ENCODE data around the gene LIM2. TPM values are rescaled to one million over a fixed set of nuclear protein-coding genes. Genes with fewer than 3 reads are reported as not detected.

Gene LIM2
- total RNA-seq, 1 donor from 2014 or later = not detected

DNA sequence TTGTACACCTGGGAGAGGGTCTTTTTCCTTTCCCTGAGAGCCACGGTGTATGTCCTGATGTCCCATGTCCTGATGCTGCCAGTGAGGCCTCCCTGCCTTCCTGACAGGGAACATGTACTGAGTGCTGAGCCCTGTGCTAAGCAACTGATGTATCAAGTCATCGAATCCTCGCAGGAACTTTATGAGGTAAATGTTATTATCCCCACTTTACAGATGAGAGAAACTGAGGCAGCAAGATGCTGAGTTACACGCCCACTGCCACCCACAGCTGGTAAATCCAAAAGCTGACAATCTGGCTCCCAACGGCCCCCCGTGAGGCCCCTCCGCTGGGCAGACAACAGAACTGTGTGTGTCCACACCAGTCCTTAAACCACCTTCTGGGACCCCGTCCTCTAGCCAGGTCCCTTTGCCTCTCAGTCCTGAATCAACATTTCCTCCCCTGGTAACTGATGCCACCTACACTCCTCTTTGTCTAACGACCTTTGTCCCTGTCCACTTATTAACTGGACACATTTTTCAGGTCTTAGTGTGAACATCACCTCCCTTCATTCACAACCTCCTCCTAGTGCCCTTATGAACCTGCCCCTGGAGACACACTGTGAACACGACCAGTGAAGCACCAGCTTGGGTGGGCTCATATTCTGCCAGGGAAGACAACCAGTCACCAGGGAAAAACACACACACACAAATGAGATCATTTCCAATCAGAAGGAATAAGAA, 40.4 kb downstream of the LIM2 start:
- no peak for DNase-seq (ENCODE audit: low spot score)
- intact Hi-C loops (cut with DNase I) = loop anchor here (10.0 kb wide), 1 partner anchor 47 kb away; the partner anchor contains the start of gene C19orf84

DNA sequence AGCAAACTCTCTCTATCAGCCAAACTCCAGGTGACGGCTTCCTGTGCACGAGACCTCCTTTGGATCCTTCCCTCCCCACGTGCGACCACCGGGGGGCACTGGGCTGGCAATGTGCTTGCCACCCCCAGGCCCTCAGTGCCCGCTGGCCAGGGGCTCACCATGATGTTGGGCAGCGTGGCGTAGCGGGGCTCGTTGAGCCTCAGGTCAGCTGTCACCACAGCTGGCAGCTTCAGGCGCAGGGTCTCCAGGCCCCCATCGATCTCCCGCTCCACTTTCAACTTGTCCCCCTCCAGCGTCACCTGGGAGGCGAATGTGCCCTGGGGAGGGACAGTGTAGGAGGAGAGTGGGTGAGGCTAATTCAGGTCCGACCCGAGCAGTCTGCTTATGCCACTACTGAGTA, 41.0 kb downstream of the LIM2 start:
- DNase-seq (ENCODE audit: low spot score) = no peak
- intact Hi-C loops (cut with DNase I) = loop anchor here (10.0 kb wide), 1 partner anchor 48 kb away; the partner anchor contains the start of gene C19orf84

DNA sequence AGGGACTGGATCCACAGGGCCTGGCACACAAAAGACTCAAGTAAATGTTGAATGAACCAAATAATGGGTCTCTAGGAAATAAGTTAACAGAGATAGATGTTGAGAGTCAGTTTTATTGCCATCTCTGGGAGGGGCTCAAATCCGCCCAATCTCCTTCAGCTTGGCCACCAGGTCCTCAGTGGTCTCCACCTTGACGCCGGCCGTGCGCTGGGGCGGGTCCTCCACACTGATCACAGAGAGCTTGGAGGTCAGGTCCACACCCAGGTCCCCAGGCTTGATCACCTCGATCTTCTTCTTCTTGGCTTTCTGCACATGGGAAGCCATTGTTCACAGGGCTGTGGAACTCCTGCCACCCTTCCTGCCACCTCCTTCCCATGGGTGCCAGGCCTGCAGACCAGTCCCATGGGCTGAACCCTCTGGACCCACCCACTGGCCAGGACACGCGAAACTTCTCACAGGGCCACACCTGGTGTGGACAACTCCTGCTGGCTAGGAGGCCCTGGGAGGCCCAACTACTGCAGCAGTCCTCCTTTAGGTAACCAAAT, 42.6 kb downstream of the LIM2 start:
- intact Hi-C loops (cut with DNase I) = loop anchor here (10.0 kb wide), 1 partner anchor 50 kb away; the partner anchor contains the start of gene C19orf84
- DNase-seq (ENCODE audit: low spot score) = no peak

DNA sequence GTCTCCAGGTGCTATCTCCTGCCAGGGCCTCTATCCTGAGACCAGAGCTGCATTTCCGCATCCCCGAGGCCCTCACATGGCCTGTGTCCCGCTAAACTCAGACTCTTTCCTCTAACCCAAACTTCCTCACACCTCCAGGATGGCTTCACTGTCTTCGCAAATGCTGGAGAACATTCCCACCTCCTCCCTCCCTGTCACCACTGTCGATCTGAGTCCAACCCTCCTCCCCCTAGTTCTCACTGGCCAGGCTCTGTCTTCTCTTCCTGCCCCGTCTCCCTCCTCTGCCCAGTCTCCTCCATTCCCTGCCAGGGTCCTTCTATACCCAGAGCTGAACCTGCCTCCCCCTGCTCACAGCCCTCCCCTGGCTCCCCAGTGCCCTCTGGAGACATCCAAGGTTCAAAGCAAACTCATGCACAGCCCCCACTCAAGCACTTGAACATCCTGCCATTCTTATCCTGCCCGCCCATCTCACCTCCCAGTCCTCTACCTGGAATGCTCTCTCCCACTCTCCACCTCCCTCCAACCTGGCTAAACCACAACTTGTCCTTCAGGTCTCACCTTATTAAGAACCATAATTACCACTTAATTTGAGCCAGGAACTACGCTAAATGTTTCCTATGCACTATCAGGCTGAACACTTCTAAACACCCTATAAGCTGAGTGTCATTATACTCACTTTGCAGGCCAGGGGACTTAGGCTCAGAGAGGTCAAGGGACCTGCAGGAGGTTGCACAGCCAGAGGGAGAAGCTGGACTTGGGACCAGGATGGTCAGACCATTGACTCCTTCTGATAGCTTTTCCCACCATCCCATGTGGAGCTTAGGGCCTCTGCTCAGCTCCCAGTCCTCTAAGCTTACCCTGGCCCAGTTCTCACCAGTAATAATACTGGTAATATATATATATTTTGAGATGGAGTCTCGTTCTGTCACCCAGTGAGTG, 44.9 kb downstream of the LIM2 start:
- intact Hi-C loops (cut with DNase I) = loop anchor here (10.0 kb wide), 1 partner anchor 52 kb away; the partner anchor contains the start of gene C19orf84

DNA sequence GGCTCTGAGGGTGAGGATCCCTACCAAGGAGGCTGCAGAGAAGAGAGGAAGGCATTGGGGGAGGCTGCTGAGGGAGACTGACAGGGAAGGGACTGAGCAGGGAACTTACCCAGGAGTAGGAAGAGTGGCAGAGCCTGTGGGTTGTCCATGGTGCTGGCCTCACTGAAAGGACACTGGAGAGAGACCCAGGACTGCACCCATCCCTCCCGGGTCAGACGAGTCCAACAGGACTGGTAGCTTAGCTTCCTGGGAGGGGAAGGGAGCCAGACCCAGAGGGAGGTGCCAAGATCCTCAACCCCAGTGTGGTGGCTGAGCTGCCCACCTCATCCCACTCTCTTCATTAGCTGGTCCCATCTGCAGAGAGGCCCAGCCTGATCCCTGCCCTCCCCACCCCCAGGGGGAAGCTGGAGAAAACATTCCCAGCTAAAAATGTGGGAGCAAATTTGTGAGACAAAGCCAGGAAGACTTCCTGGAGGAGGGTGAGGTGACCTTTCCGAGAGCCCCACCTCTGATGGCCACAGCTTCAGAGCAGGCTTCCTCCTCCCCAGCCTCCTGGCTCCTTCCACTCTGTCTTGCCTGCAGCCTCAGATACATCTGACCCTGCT, 45.7 kb downstream of the LIM2 start, which contains the start of gene VSIG10L:
Gene VSIG10L, minus strand, starts transcription at position 164 of the 605 bp plus-strand sequence. Its CDS starts 15 bp downstream, at position 149.
- no peak for DNase-seq (ENCODE audit: low spot score)
- intact Hi-C loops (cut with DNase I) = loop anchor here (2.0 to 10.0 kb wide), 2 partner anchors 25 to 53 kb away; partner anchors contain the start of genes C19orf84 and ETFB

More for the DNA sequence above, 44.9 kb downstream of the LIM2 start:
- DNase-seq (ENCODE audit: low spot score) = no peak

DNA sequence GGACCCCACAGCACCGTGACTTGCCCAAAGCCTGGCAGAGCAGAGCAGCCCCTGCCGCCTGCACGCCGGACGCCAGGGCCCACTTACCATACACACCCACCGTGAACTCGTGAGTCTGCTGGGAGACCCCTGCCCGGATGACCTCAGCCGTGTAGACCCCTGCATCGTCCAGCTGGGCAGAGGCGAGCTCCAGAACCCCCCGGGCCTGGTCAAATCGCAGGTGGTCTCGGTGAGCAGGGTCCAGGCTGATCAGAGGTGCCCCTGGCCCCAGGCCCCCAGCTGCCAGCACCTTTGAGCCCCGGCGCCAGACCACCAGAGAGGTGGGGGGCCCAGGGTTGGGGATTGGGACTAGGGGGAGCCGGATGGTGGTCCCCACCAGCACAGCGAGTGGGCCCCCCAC, 46.7 kb downstream of the LIM2 start:
- intact Hi-C loops (cut with DNase I) = loop anchor here (2.0 to 10.0 kb wide), 2 partner anchors 26 to 54 kb away; partner anchors contain the start of genes C19orf84 and ETFB
- no peak for DNase-seq (ENCODE audit: low spot score)

DNA sequence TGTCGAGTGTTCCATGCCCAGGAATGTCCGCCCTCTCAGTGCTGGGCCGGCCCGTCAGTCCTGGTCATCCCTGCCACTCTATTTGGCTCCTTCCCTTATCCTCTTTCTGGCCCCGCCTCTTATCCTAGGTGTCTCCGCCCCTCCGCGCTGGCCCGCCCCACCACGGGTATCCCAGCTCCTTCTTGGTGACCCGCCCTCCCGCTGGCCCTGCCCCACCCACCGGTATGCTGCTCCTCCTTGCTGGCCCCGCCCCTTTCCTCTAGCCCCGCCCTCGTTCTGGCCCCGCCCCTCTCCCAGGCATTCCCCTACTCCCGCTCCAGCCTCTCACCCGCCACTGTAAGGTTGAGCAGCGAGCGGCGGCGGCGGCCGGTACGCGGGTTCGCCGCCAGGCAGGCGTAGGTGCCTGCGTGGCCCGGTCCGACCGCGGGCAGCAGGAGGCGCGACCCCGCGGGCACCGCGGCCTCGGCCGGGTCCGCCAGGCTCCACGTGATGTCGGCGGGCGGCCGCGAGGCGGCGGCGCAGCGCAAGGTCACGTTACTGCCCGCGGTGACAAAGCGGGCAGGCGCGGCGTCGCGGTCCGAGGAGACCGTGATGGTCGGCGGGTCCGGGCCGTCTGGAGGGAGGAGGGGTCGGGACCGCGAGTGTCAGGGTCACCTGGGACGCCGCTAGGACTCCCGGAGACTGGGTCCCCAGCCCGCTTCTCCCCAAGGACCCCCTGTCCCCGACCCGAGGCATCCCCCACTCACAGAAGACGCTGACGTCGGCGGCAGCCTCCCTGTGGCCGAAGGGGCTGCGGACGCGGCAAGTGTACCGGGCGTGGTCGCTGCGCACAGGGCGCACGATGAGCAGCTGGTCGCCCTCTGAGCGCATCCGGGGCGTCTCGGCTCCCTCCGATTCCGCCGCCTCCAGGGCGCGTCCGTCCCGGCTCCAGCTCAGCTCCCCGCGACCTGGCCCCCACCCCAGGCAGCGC, 47.8 kb downstream of the LIM2 start:
- DNase-seq (ENCODE audit: low spot score) = peak; percentile 99
- intact Hi-C loops (cut with DNase I) = loop anchor here (2.0 to 10.0 kb wide), 3 partner anchors 27 to 97 kb away; partner anchors contain the start of genes C19orf84 and ETFB

DNA sequence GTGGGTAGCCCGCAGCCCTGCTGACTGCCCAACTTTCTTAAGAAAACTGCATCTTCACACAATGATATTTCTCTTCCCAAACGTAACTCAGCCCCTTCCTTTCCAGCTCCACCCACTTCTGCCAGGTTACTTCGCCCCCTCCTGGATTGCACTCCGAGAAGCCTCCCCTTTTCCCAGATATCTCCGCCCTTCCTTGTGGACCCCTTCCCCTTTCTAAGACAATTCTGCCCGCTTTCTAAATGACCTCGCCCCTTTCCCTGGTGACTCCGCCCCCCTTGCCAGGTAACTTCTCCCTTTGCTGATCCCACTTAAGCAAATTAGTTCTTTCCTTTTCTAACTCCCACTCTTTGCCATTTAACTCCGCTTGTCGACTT, 48.5 kb downstream of the LIM2 start:
- DNase-seq (ENCODE audit: low spot score) = no peak
- intact Hi-C loops (cut with DNase I) = loop anchor here (5.0 kb wide), 1 partner anchor 98 kb away; no protein-coding TSS in a partner anchor

DNA sequence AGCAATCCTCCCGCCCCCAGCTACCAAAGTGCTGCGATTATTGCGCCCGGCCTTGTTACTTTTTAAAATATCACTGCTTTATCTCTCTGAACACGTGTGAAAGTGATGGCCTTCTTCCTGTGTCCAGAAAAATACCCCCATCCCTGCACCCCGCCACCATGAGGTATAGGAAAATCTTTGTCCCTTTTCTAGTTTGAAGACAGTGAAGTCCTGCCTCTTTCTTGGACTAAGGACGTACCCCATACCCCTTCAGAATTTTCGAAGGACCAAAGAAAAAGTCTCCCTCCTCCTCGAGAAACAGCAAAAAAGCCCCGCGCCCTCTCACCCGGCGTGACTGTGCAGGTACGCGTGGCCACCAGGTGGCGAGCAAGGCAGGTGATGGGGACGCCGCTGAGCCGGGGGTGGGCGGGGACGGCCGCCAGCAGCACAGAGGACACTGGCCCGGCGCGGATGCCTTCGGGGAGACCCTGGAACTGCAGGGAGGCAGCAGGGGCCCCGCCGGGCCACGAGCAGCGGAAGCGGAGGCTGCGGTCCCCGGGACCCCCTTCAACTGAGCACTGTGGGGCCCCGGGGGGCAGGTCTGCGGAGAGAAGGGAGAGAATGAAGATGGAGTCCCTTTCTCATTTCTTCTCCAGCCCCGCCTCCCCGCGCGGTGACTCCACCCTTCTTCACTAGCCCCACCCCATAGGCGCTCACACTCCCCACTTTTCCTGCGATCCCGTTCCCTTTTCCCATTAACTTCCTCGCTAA, 49.0 kb downstream of the LIM2 start:
- peak; percentile 92 for DNase-seq (ENCODE audit: low spot score)
- intact Hi-C loops (cut with DNase I) = loop anchor here (5.0 kb wide), 1 partner anchor 99 kb away; no protein-coding TSS in a partner anchor

DNA sequence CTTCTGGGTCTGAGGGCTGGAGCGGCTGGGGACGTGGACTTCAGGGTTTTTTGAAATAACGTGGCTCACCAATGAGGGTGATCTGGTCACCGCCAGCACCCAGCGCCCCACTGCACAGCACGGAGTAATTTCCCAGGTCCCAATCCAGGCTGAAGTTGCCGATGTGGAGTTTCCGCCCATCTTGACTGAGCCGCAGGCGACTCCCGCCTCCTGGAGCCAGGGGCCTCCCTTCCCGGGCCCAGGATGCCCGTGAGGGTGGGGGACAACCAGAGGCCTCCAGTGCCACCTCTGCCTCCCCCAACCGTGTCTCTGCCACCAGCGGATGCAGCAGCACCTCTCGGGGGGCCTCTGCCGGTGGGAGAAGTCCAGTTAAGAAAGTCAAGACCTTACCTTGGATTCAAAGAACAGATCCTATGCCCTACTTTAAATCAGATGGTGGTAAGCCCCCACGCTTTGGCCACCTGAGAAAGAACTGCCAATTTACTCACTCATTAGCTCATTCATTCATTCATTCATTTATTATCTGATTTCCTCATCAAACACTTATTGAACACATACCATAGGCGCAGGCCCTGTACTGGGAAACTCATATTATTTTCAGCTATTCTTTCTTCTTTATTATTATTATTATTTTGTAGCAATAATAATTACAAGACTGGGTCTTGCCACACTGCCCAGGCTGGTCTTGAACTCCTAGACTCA, 49.8 kb downstream of the LIM2 start:
- intact Hi-C loops (cut with DNase I) = loop anchor here (5.0 kb wide), 1 partner anchor 99 kb away; no protein-coding TSS in a partner anchor
- no peak for DNase-seq (ENCODE audit: low spot score)

DNA sequence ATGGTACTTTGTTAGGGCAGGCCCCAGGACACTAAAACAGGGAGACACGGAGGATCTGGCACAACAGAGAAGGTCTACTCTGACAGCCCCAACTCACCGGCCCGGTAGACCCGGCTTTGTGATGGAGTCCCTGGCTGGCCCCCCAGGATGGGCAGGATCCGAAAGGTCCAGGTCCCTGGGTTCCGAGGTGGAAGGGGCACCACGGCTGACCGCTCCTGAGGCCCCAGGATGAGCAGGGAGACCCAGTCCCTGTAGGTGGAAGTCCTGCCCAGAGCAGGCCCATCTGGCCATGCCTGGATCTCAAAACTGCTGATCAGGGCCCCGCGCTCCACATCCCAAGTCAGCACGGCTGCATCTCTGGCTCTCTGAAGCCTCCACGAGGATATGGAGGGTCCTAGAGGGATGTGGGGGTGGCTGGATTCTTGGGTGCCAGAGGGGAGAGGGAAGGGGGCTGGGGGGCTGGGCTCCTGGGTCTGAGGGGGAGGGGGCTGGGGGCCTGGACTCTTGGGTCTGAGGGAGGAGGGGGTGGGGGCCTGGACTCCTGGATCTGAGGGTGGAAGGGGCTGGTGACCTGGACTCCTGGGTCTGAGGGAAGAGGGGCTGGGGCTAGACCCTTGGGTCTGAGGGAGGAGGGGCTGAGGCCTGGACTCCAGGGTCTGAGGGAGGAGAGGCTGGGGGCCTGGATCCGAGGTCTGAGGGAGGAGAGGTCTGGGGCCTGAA, 50.5 kb downstream of the LIM2 start:
- intact Hi-C loops (cut with DNase I) = loop anchor here (5.0 kb wide), 1 partner anchor 100 kb away; no protein-coding TSS in a partner anchor
- DNase-seq (ENCODE audit: low spot score) = no peak

DNA sequence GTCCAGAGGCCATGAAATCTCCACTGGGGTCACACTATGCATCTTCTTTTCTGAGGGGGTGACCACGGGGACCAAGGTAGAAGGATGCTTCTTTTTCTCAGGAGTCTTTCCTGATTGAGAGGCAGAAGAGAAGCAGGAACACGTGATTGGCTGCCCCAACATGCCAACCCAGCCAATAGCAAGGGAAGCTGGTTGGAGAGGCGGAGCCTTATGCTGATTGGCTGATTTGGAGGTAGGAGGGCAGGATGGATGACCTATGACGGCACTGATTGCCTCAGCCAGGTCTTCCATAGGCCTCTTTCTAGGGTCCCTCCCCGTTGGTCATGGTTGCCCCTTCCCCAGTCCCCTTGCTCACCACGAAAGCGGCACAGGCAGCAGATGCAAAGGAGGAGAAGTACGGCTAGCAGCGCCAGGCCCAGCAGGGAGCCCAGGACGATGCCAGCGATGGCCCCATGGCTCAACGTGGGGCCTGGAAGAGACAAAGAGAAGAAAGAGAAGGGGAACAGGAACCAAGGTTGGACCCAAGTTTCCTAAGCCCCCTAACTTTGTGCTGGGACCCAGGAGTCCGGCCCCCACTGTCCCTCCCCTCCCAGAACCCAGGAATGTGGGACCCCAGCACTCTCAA, 53.8 kb downstream of the LIM2 start:
- intact Hi-C loops (cut with DNase I) = no loop called here
- DNase-seq (ENCODE audit: low spot score) = no peak

DNA sequence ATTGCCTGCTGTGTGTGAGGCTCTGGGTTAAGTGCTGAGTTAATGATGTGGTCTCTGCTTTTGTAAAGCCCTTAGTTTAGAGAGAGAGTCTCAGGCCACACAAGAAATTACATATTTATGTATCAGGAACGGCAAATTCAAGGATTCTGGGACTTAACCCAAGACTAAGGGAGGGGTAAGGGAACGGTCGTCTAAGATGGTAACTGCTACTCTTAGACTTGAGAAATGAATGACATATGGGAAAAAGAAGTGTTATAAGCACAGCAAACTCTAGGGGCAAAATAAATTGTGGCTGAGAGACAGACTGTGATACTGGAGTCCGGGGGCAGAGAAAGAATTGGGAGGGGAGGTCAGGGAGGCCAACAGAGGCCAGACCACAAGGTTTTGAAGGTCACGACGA, 56.1 kb downstream of the LIM2 start:
- intact Hi-C loops (cut with DNase I) = no loop called here
- no peak for DNase-seq (ENCODE audit: low spot score)

DNA sequence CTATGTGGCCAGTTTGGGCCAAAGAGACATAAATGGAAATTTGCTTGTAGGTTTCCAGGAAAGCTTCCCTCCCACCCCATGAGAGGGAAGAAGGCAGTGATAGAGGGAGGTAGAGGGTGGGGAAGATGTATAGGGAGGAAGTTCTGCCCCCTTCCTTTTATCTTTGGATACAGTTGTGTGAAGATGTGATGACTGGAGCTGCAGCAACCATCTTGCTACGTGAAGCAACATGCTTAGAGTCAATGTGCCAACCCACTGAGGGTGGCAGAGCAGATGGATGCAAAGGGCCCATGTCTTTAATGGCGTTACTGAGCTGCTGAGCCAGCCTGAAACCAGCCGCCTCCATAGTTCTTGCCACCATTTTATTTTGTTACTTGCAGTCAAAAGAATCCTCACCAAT, 56.6 kb downstream of the LIM2 start:
- DNase-seq (ENCODE audit: low spot score) = no peak
- intact Hi-C loops (cut with DNase I) = no loop called here

DNA sequence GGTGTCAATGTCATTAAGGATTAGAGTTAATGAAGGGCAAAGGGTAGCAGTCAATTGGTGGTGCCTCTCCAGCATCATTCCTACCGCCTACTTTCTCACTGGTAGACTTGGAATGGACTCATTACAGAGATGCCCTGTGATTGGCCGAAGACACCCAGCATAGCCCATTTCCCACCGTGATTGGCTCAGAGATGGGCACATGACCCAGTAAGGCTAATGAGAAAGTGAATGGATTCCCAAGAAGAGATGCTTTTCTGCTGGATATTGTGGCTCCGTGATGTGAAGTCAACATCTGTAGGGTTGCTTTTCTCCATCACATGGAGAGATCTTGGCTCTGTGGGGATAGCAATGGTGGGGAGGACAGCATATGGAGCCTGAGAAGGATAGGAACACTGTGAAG, 57.4 kb downstream of the LIM2 start:
- no peak for DNase-seq (ENCODE audit: low spot score)
- intact Hi-C loops (cut with DNase I) = no loop called here

Measured in cardiac septum (tissue), 1 donor.